HepG2 (cell line): ENCODE measurements around the gene COA4. TPM values are rescaled to one million over a fixed set of nuclear protein-coding genes. Genes with fewer than 3 reads are reported as not detected.

Experiments
- ETV5 ChIP-seq: IDR thresholded peaks from 2 replicates; pipeline ENCODE4 v1.6.1; 2018; ENCODE audit warnings: missing biosample characterization, missing genetic modification reagents, inconsistent platforms, borderline replicate concordance
- GATAD1 ChIP-seq: IDR thresholded peaks from 2 replicates; pipeline ENCODE4 v1.6.1; 2016; ENCODE audit warnings: missing genetic modification reagents, missing compliant biosample characterization
- MED13 ChIP-seq: sonication (generic); formaldehyde crosslinking; IDR thresholded peaks from 2 replicates; pipeline ENCODE4 v1.5.0; 2020; ENCODE audit warnings: missing genetic modification reagents
- NR2F2 ChIP-seq: IDR thresholded peaks from 2 replicates; pipeline ENCODE4 v1.6.1; 2012; ENCODE audit warnings: low read depth, inconsistent platforms, borderline replicate concordance
- PHB2 ChIP-seq: fragments of 450-650 bp; IDR thresholded peaks from 2 replicates; pipeline ENCODE4 v1.6.1; 2018; ENCODE audit not compliant: partially characterized antibody
- POLR2AphosphoS2 ChIP-seq: IDR thresholded peaks from 2 replicates; pipeline ENCODE4 v1.6.1; 2011; ENCODE audit warnings: low read depth, low read length, improper control_type of control experiment
- RAD21 ChIP-seq: fragments of 450-650 bp; formaldehyde crosslinking; IDR thresholded peaks from 2 replicates; pipeline ENCODE4 v1.5.0; 2020; ENCODE audit warnings: mild to moderate bottlenecking
- RBFOX2 ChIP-seq: fragments of 200-400 bp; formaldehyde crosslinking; IDR thresholded peaks from 2 replicates; pipeline ENCODE4 v1.6.1; 2017; ENCODE audit warnings: low read depth, mild to moderate bottlenecking, low read length
- RFX1 ChIP-seq: fragments of 450-650 bp; IDR thresholded peaks from 2 replicates; pipeline ENCODE4 v1.6.1; 2017
- ZMAT3 ChIP-seq: sonication (generic); formaldehyde crosslinking; conservative IDR thresholded peaks from 2 replicates; pipeline ENCODE4 v1.7.0; 2021; ENCODE audit warnings: missing genetic modification reagents
- ZNF12 ChIP-seq: sonication (generic); formaldehyde crosslinking; IDR thresholded peaks from 2 replicates; pipeline ENCODE4 v1.5.0; 2020; ENCODE audit warnings: missing genetic modification reagents
- ZNF773 ChIP-seq: sonication (generic); formaldehyde crosslinking; IDR thresholded peaks from 2 replicates; pipeline ENCODE4 v1.4.0; 2020; ENCODE audit warnings: missing genetic modification reagents, borderline replicate concordance
- polyA plus RNA-seq, 8 experiments: library from polyadenylated mRNA; depleted of rRNA in 3 of 8; stranded (reverse) in 7 of 8; unstranded in 1 of 8; fragments of >200 nt; fragmentation: Illumina TruSeq in 4 of 8; extraction: Trizol in 4 of 8; gene quantifications; 2 replicates each; pipeline versions ENCODE4 v1.2.1 to v1.2.3, GENCODE V29; 2011 to 2016; ENCODE audit warnings: low read depth in 4 of 8, missing spikeins in 1 of 8, mixed read lengths in 1 of 8; ENCODE audit not compliant: insufficient read depth in 1 of 8
- total RNA-seq, 5 experiments: library from RNA; depleted of rRNA; stranded (reverse); fragments of >200 nt; fragmentation: Illumina TruSeq; extraction: Trizol; gene quantifications; 2 replicates each; pipeline ENCODE4 v1.2.3, GENCODE V29; 2016; ENCODE audit warnings: low read depth in 1 of 5
- TF ChIP-seq, protein P1 (sequence below): IDR thresholded peaks from 2 replicates; pipeline ENCODE4 v1.6.1; 2016; ENCODE audit warnings: mild to moderate bottlenecking
- TF ChIP-seq, protein P2 (sequence below): IDR thresholded peaks from 2 replicates; pipeline ENCODE4 v1.6.1; 2012; ENCODE audit warnings: low read length, improper control_type of control experiment
- TF ChIP-seq, protein P3 (sequence below): fragments of 450-650 bp; IDR thresholded peaks from 2 replicates; pipeline ENCODE4 v1.6.1; 2016
- TF ChIP-seq, protein P4 (sequence below): sonication (generic); formaldehyde crosslinking; IDR thresholded peaks from 2 replicates; pipeline ENCODE4; 2020; ENCODE audit warnings: missing genetic modification reagents, mild to moderate bottlenecking, borderline replicate concordance

COA4 gene
- total and polyA plus RNA-seq, 2 of the 13 experiments (the other 11 are each of a cell fraction or from before 2014, with no cell fraction given), result 107 to 109 TPM

DNA sequence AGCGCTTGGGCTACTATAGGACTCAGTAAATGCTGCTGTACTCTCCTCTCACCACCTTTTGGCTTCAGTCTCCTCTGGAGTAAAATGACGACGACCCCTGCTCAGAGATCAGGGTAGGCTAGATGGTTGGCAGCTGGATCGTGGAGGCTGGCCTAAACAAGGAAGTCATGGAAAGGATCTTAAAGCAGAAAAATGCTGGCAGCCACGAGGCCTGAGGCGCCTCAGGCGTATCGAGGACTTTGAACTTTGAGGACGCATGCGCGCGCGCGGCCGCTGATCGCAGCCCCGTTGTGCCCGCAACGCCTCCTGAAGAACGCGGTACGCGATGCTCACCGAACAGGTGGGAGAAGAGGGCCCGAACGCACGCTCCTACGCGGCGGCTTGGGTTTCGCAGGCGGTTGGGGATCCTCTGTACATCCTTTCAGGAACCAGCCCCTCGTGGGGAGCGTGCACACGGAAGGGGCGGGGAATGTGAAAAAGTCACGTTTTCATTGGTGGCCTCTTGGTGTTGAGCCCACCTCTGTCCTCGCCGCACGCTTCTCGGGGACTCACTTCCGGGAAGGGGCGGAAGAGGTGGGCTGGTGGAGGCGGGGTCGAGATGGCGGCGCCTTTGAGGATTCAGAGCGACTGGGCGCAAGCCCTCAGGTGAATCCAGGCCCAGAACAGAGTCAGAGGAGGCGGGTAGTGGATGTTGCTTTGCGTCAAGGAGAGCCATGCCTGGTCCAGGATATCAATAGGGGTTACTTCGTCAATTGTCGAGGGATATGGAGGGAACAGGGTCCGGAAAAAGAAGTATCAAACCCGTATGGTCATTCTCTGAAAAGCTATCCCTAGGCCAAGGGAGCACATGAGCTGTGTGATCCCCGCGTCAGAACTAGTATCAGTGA lies at the start of gene COA4, which contains the start of gene PAAF1 (continued):
- no peak for TF ChIP-seq PHB2
- peak; percentile 70 for TF ChIP-seq ETV5 (CRISPR knock-in tag)
- TF ChIP-seq RAD21, result peak; percentile 12; the same call in 1 of the 2 replicates
- TF ChIP-seq, protein P1, sequence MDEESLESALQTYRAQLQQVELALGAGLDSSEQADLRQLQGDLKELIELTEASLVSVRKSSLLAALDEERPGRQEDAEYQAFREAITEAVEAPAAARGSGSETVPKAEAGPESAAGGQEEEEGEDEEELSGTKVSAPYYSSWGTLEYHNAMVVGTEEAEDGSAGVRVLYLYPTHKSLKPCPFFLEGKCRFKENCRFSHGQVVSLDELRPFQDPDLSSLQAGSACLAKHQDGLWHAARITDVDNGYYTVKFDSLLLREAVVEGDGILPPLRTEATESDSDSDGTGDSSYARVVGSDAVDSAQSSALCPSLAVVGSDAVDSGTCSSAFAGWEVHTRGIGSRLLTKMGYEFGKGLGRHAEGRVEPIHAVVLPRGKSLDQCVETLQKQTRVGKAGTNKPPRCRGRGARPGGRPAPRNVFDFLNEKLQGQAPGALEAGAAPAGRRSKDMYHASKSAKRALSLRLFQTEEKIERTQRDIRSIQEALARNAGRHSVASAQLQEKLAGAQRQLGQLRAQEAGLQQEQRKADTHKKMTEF, result peak; percentile 87
- peak; percentile 52; the same call in 1 of the 2 replicates for TF ChIP-seq NR2F2
- TF ChIP-seq, protein P2, sequence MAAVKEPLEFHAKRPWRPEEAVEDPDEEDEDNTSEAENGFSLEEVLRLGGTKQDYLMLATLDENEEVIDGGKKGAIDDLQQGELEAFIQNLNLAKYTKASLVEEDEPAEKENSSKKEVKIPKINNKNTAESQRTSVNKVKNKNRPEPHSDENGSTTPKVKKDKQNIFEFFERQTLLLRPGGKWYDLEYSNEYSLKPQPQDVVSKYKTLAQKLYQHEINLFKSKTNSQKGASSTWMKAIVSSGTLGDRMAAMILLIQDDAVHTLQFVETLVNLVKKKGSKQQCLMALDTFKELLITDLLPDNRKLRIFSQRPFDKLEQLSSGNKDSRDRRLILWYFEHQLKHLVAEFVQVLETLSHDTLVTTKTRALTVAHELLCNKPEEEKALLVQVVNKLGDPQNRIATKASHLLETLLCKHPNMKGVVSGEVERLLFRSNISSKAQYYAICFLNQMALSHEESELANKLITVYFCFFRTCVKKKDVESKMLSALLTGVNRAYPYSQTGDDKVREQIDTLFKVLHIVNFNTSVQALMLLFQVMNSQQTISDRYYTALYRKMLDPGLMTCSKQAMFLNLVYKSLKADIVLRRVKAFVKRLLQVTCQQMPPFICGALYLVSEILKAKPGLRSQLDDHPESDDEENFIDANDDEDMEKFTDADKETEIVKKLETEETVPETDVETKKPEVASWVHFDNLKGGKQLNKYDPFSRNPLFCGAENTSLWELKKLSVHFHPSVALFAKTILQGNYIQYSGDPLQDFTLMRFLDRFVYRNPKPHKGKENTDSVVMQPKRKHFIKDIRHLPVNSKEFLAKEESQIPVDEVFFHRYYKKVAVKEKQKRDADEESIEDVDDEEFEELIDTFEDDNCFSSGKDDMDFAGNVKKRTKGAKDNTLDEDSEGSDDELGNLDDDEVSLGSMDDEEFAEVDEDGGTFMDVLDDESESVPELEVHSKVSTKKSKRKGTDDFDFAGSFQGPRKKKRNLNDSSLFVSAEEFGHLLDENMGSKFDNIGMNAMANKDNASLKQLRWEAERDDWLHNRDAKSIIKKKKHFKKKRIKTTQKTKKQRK, result no peak
- TF ChIP-seq ZNF12 (CRISPR knock-in tag), result peak; percentile 22; the same call in 1 of the 2 replicates
- TF ChIP-seq GATAD1 (CRISPR knock-in tag), result peak; percentile 89
- no peak for TF ChIP-seq ZNF773
- no peak for TF ChIP-seq POLR2AphosphoS2
- TF ChIP-seq, protein P3, sequence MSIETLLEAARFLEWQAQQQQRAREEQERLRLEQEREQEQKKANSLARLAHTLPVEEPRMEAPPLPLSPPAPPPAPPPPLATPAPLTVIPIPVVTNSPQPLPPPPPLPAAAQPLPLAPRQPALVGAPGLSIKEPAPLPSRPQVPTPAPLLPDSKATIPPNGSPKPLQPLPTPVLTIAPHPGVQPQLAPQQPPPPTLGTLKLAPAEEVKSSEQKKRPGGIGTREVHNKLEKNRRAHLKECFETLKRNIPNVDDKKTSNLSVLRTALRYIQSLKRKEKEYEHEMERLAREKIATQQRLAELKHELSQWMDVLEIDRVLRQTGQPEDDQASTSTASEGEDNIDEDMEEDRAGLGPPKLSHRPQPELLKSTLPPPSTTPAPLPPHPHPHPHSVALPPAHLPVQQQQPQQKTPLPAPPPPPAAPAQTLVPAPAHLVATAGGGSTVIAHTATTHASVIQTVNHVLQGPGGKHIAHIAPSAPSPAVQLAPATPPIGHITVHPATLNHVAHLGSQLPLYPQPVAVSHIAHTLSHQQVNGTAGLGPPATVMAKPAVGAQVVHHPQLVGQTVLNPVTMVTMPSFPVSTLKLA, result peak; percentile 83
- TF ChIP-seq RFX1, result no peak
- TF ChIP-seq RBFOX2, result peak; percentile 98
- TF ChIP-seq MED13, result no peak
- TF ChIP-seq, protein P4, sequence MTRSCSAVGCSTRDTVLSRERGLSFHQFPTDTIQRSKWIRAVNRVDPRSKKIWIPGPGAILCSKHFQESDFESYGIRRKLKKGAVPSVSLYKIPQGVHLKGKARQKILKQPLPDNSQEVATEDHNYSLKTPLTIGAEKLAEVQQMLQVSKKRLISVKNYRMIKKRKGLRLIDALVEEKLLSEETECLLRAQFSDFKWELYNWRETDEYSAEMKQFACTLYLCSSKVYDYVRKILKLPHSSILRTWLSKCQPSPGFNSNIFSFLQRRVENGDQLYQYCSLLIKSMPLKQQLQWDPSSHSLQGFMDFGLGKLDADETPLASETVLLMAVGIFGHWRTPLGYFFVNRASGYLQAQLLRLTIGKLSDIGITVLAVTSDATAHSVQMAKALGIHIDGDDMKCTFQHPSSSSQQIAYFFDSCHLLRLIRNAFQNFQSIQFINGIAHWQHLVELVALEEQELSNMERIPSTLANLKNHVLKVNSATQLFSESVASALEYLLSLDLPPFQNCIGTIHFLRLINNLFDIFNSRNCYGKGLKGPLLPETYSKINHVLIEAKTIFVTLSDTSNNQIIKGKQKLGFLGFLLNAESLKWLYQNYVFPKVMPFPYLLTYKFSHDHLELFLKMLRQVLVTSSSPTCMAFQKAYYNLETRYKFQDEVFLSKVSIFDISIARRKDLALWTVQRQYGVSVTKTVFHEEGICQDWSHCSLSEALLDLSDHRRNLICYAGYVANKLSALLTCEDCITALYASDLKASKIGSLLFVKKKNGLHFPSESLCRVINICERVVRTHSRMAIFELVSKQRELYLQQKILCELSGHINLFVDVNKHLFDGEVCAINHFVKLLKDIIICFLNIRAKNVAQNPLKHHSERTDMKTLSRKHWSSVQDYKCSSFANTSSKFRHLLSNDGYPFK (CRISPR knock-in tag), result peak; percentile 76; the same call in 1 of the 2 replicates
- TF ChIP-seq ZMAT3 (CRISPR knock-in tag), result no peak; the same call in 1 of the 2 replicates
